Measurements from ENCODE around the gene BABAM2.
"Not testable (repeated sequence)": the region's sequence is repeated elsewhere in the genome, so short reads cannot be mapped to it uniquely, and the experiment has no call there.

The BABAM2 gene

GRCh38 chr2:27954221-27954673 lies 63.7 kb downstream of the BABAM2 start:
- no peak for DNase-seq

- DNase-seq = peak; percentile 17
Observed at GRCh38 chr2:27954771-27955383, 64.3 kb downstream of the BABAM2 start.

- DNase-seq = no peak
Observed at GRCh38 chr2:27955384-27956161, 65.0 kb downstream of the BABAM2 start.

- DNase-seq = no peak
Observed at GRCh38 chr2:27956888-27957287, 66.4 kb downstream of the BABAM2 start.

GRCh38 chr2:27958711-27959378 lies 68.3 kb downstream of the BABAM2 start:
- no peak for DNase-seq

GRCh38 chr2:27959496-27959895 lies 69.0 kb downstream of the BABAM2 start:
- DNase-seq = no peak

- peak; percentile 22 for DNase-seq
Observed at GRCh38 chr2:27960237-27960912, 69.8 kb downstream of the BABAM2 start.

GRCh38 chr2:27962006-27962405 lies 71.5 kb downstream of the BABAM2 start:
- no peak for DNase-seq

GRCh38 chr2:27963472-27963871 lies 72.9 kb downstream of the BABAM2 start:
- no peak for DNase-seq

GRCh38 chr2:27964067-27964466 lies 73.5 kb downstream of the BABAM2 start:
- no peak for DNase-seq

- no peak for DNase-seq
Observed at GRCh38 chr2:27965841-27966240, 75.3 kb downstream of the BABAM2 start.

- DNase-seq = peak; percentile 76
Observed at GRCh38 chr2:27966466-27966865, 75.9 kb downstream of the BABAM2 start.

- no peak for DNase-seq
Observed at GRCh38 chr2:27967076-27967475, 76.5 kb downstream of the BABAM2 start.

- not testable (repeated sequence) for DNase-seq
Observed at GRCh38 chr2:27968045-27968444, 77.5 kb downstream of the BABAM2 start.

- not testable (repeated sequence) for DNase-seq
Observed at GRCh38 chr2:27968957-27969356, 78.4 kb downstream of the BABAM2 start.

GRCh38 chr2:27972311-27972710 lies 81.8 kb downstream of the BABAM2 start:
- no peak for DNase-seq

GRCh38 chr2:27973592-27973991 lies 83.1 kb downstream of the BABAM2 start:
- DNase-seq = no peak

- no peak for DNase-seq
Observed at GRCh38 chr2:27976308-27976707, 85.8 kb downstream of the BABAM2 start.

- DNase-seq = no peak
Observed at GRCh38 chr2:27977731-27978312, 87.3 kb downstream of the BABAM2 start.

- DNase-seq = not testable (repeated sequence)
Observed at GRCh38 chr2:27978761-27979160, 88.2 kb downstream of the BABAM2 start.

- DNase-seq = peak; percentile 54
Observed at GRCh38 chr2:27980242-27980641, 89.7 kb downstream of the BABAM2 start.

GRCh38 chr2:27984153-27984552 lies 93.6 kb downstream of the BABAM2 start:
- no peak for DNase-seq

GRCh38 chr2:27988306-27988705 lies 97.8 kb downstream of the BABAM2 start:
- DNase-seq = no peak
